K562 (cell line): Measurements from ENCODE around the gene TECTA. TPM values are rescaled to one million over a fixed set of nuclear protein-coding genes. Genes with fewer than 3 reads are reported as not detected.

Experiments
- ATAC-seq: fragments of 200-7000 bp; cut with Tn5 transposase; 3 replicates; pipeline ENCODE4 v1.9.1; 2020; ENCODE audit warnings: moderate library complexity
- BruUV-seq: library from RNA; stranded (reverse); fragments of 400-500 nt; replicated peaks from 2 replicates; lab custom pipeline; 2021; lab: Mats Ljungman, UMichigan
- CTCF ChIA-PET: fragments of 300-600 bp; formaldehyde crosslinking; extraction: SDS; loops from one replicate; lab custom pipeline; 2021; ENCODE audit warnings: low intra/inter-chr PET ratio; lab: Yijun Ruan, JAX
- POLR2A ChIA-PET: fragments of 300-600, 350-650 bp; sonication (Branson Sonifier 250); formaldehyde crosslinking; extraction: SDS; loops from one replicate; lab custom pipeline; 2021; ENCODE audit warnings: antibody characterized with exemption, inconsistent platforms; lab: Yijun Ruan, JAX
- DNase-seq, 4 experiments: peaks; one replicate each; pipeline versions ENCODE4 v3.0.0 to v3.0.0-alpha.2; 2011 to 2018; ENCODE audit warnings: low spot score in 3 of 4, mixed read lengths in 3 of 4; ENCODE audit errors: extremely low read depth in 1 of 4
- FAIRE-seq: peaks from 2 replicates; lab custom pipeline; 2011; peaks lifted over from hg19 to GRCh38; lab: Jason Lieb, UNC
- H2AFZ ChIP-seq: 2 replicates; pipeline ENCODE4 v1.6.0; 2011; ENCODE audit warnings: low read depth, low read length, control low read depth, inconsistent platforms
- H3K27ac ChIP-seq: fragments of 200-600 bp; 3 replicates; pipeline ENCODE4 v1.8.0; 2011; ENCODE audit warnings: low read depth, mild to moderate bottlenecking, control low read depth, inconsistent platforms, low read length, moderate library complexity, mixed read lengths; ENCODE audit errors: extremely low read depth
- H3K27me3 ChIP-seq, 2 experiments: fragments of 300-600 bp in 1 of 2; 2 replicates in 1 of 2; 3 replicates in 1 of 2; pipeline versions ENCODE4 v1.6.0 to v1.8.0; 2011; ENCODE audit warnings: inconsistent platforms in 2 of 2, low read length in 2 of 2, mild to moderate bottlenecking in 1 of 2, mixed read lengths in 1 of 2, moderate library complexity in 1 of 2; ENCODE audit not compliant: control insufficient read depth in 2 of 2, insufficient read depth in 2 of 2
- H3K36me3 ChIP-seq: fragments of 300-600 bp; 3 replicates; pipeline ENCODE4 v1.8.0; 2011; ENCODE audit warnings: mild to moderate bottlenecking, low read length, inconsistent platforms; ENCODE audit not compliant: control insufficient read depth, insufficient read depth
- H3K4me1 ChIP-seq, 2 experiments: fragments of 200-600 bp in 1 of 2; replicated peaks in 1 of 2; 2 replicates in 1 of 2; 3 replicates in 1 of 2; pipeline versions ENCODE4 v1.5.1 to v1.8.0; 2011; ENCODE audit warnings: inconsistent platforms in 2 of 2, low read length in 2 of 2, mild to moderate bottlenecking in 1 of 2, mixed read lengths in 1 of 2, moderate library complexity in 1 of 2; ENCODE audit not compliant: control insufficient read depth in 2 of 2, insufficient read depth in 2 of 2
- H3K4me2 ChIP-seq: 2 replicates; pipeline ENCODE4 v1.6.1; 2011; ENCODE audit warnings: low read length, control low read depth, inconsistent platforms, mixed read lengths; ENCODE audit not compliant: insufficient read depth
- H3K4me3 ChIP-seq: fragments of 200-600 bp; sonication (generic), shearing (Covaris generic); 2 replicates; pipeline ENCODE4 v1.5.1; 2016; ENCODE audit warnings: control low read depth, inconsistent platforms
- H3K79me2 ChIP-seq: fragments of 200-600 bp; 3 replicates; pipeline ENCODE4 v1.8.0; 2011; ENCODE audit warnings: low read length, inconsistent platforms; ENCODE audit not compliant: control insufficient read depth, insufficient read depth
- H3K9ac ChIP-seq, 2 experiments: 2 replicates each; pipeline versions ENCODE4 v1.6.0 to v1.6.1; 2011; ENCODE audit warnings: low read depth in 2 of 2, low read length in 2 of 2, control low read depth in 1 of 2, inconsistent platforms in 1 of 2, mild to moderate bottlenecking in 1 of 2, mixed read lengths in 1 of 2; ENCODE audit not compliant: insufficient read depth in 1 of 2
- H3K9me1 ChIP-seq: one replicate; pipeline ENCODE4 v1.6.0; 2011; ENCODE audit warnings: inconsistent platforms, mild to moderate bottlenecking, low read length, moderate library complexity; ENCODE audit not compliant: control insufficient read depth, insufficient read depth
- H3K9me3 ChIP-seq: replicated peaks from 2 replicates; pipeline ENCODE4 v1.5.1; 2011; ENCODE audit warnings: low read depth, low read length, inconsistent platforms; ENCODE audit not compliant: control insufficient read depth, insufficient read depth
- H4K20me1 ChIP-seq: replicated peaks from 2 replicates; pipeline ENCODE4 v1.6.1; 2011; ENCODE audit warnings: low read length, inconsistent platforms, mixed read lengths; ENCODE audit not compliant: control insufficient read depth, insufficient read depth
- E2F1 ChIP-seq: sonication (generic); formaldehyde crosslinking; IDR thresholded peaks from 2 replicates; pipeline ENCODE4 v1.8.1; 2023; ENCODE audit warnings: mild to moderate bottlenecking, missing genetic modification reagents, moderate library complexity
- ZBTB26 ChIP-seq: fragments of 450-650 bp; formaldehyde crosslinking; IDR thresholded peaks from 2 replicates; pipeline ENCODE4 v1.4.0; 2022; ENCODE audit warnings: missing genetic modification characterization
- ZNF174 ChIP-seq: fragments of 250-450 bp; sonication (Bioruptor Pico); IDR thresholded peaks from 2 replicates; pipeline ENCODE4 v1.4.0; 2020; ENCODE audit warnings: mild to moderate bottlenecking
- WGBS: fragments of 100-300 bp; shearing (Covaris generic); methylation state at CpG from one replicate; pipeline ENCODE4 v1.1.6; 2016; ENCODE audit warnings: low coverage, mixed read lengths; ENCODE audit not compliant: insufficient coverage; ENCODE audit errors: missing lambda C conversion rate; 5-methylcytosine and 5-hydroxymethylcytosine counted together
- in situ Hi-C: fragments of 300-500 bp; cut with MboI; formaldehyde crosslinking; loops from 4 replicates; pipeline ENCODE4 v1.15.0; 2018; ENCODE audit warnings: inconsistent platforms, mixed read lengths
- intact Hi-C: fragments of 100-400 bp; cut with micrococcal nuclease; formaldehyde crosslinking; loops from 2 replicates; pipeline ENCODE4 v1.14.2; 2022
- polyA plus RNA-seq, 8 experiments: library from polyadenylated mRNA; depleted of rRNA in 4 of 8; stranded (reverse) in 5 of 8; unstranded in 3 of 8; fragments of >200 nt; fragmentation: Nextera tagmentation in 2 of 8; fragmentation: Illumina TruSeq in 1 of 8; extraction: Ambion mirVana in 2 of 8; extraction: Trizol in 1 of 8; gene quantifications; 2 replicates each; pipeline versions ENCODE4 v1.2.1 to v1.2.3, GENCODE V29; 2011 to 2014; ENCODE audit warnings: inconsistent platforms in 1 of 8, missing spikeins in 1 of 8
- total RNA-seq, 7 experiments: library from RNA; depleted of rRNA in 6 of 7; stranded (reverse); fragments of >200 nt in 6 of 7; fragmentation: Illumina TruSeq in 2 of 7; extraction: Trizol in 2 of 7; gene quantifications; 2 replicates each; pipeline versions ENCODE4 v1.2.1 to v1.2.3, GENCODE V29; 2011 to 2021; ENCODE audit warnings: low replicate concordance in 1 of 7

Gene TECTA
- total and polyA plus RNA-seq, 9 of the 15 experiments (the other 6 are each of a cell fraction or from before 2014, with no cell fraction given), result under 0.01 to 0.04 (median 0.03) TPM; not detected in 5

GRCh38 chr11:121055076-121055475 lies 46.0 kb upstream of the TECTA start:
- BruUV-seq, result no TSS peak
- DNase-seq, result no peak
- H4K20me1 ChIP-seq, result no peaks in the 10 kb centered on the region
- no peak for FAIRE-seq
- H3K4me1 ChIP-seq, result no peaks in the 10 kb centered on the region
- TF ChIP-seq ZBTB26 (CRISPR knock-in tag) (no peak), ZNF174 (CRISPR knock-in tag) (no peak), E2F1 (CRISPR knock-in tag) (no peak)
- TF ChIP-seq, all 486 proteins: peak for 0
- ChIA-PET POLR2A (interaction anchor here (1.0 kb wide), 1 partner anchor 11 kb away, joined by 4 read pairs; no protein-coding TSS in a partner anchor), CTCF (no interaction called here)
- Histone ChIP-seq H3K27ac (no peak overlapping the region), H3K9ac (no peak overlapping the region), H3K4me3 (no peak overlapping the region), H3K4me2 (no peak overlapping the region), H3K36me3 (no peaks in the 10 kb centered on the region), H2AFZ (no peak overlapping the region), H3K9me3 (no peaks in the 10 kb centered on the region), H3K79me2 (no peaks in the 10 kb centered on the region), H3K9me1 (no peaks in the 10 kb centered on the region), H3K27me3 (no peaks in the 10 kb centered on the region)
- WGBS, result 16% methylated on average over 3 of the region's 3 CpGs
- no peak for ATAC-seq
- in situ Hi-C loops, result no loop called here
- intact Hi-C loops, result no loop called here
